GM21717 (cell line): Measurements from ENCODE around the gene DHX32.
"Not testable (repeated sequence)": the region's sequence is repeated elsewhere in the genome, so short reads cannot be mapped to it uniquely, and the experiment has no call there.

Experiments used
- ATAC-seq: cut with Tn5 transposase; IDR thresholded peaks from one replicate; pipeline ENCODE4 v1.9.1; 2021; ENCODE audit warnings: mild to moderate bottlenecking, moderate library complexity; ENCODE audit not compliant: unreplicated experiment

DHX32 gene, protein sequence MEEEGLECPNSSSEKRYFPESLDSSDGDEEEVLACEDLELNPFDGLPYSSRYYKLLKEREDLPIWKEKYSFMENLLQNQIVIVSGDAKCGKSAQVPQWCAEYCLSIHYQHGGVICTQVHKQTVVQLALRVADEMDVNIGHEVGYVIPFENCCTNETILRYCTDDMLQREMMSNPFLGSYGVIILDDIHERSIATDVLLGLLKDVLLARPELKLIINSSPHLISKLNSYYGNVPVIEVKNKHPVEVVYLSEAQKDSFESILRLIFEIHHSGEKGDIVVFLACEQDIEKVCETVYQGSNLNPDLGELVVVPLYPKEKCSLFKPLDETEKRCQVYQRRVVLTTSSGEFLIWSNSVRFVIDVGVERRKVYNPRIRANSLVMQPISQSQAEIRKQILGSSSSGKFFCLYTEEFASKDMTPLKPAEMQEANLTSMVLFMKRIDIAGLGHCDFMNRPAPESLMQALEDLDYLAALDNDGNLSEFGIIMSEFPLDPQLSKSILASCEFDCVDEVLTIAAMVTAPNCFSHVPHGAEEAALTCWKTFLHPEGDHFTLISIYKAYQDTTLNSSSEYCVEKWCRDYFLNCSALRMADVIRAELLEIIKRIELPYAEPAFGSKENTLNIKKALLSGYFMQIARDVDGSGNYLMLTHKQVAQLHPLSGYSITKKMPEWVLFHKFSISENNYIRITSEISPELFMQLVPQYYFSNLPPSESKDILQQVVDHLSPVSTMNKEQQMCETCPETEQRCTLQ

GRCh38 chr10:125881192-125881591, at the start of gene DHX32:
DHX32 (minus strand) TSS chr10:125881292; CDS start chr10:125880824, 468 bp downstream.
- ATAC-seq = no peak

- no peak for ATAC-seq
Observed at GRCh38 chr10:125929618-125930017, 48.5 kb upstream of the DHX32 start.

- no peak for ATAC-seq
Observed at GRCh38 chr10:125928928-125929585, 48.0 kb upstream of the DHX32 start.

- not testable (repeated sequence) for ATAC-seq
Observed at GRCh38 chr10:125927265-125927664, 46.2 kb upstream of the DHX32 start.

DNA sequence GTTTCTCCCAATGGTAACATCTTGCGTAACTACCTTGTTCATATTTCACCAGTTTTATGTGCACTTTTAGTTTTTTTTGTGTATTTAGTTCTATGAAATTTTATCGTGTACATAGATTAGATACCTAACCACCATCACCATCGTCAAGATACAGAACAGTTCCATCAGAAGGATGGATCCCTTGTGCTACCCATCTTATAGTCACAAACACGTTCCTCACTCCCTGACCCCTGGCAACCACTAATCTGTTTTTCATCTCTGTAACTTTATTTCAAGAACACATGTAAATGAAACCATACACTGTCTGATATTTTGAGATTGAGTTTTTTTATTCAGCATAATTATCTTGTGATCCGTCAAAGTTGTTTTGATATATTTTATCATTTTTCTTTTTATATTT, 45.2 kb upstream of the DHX32 start:
- no peak for ATAC-seq

GRCh38 chr10:125925262-125925834, 44.3 kb upstream of the DHX32 start:
- ATAC-seq = no peak

- ATAC-seq = not testable (repeated sequence)
Observed at GRCh38 chr10:125921643-125922306, 40.7 kb upstream of the DHX32 start.

GRCh38 chr10:125917704-125918361, 36.7 kb upstream of the DHX32 start:
- not testable (repeated sequence) for ATAC-seq

- ATAC-seq = no peak
Observed at GRCh38 chr10:125916977-125917376, 35.9 kb upstream of the DHX32 start.

DNA sequence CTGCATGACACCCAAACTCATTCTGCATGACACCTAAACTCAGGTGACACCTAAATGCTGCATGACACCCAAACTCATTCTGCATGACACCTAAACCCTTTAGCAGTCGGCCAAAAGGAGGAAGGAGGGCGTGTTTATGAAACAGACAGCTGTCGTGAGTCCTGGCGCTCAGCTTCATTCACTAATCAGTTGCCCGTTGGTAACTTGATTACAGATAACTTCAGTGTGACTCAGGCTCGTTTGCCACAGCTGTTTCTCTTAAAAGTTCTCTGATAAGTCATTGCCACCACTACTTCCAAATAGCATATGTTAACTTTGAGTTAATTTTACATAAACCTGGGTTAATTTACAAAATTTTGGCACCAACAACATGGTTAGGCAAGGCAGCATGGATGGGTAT, 32.2 kb upstream of the DHX32 start:
- not testable (repeated sequence) for ATAC-seq

GRCh38 chr10:125911990-125912389, 30.9 kb upstream of the DHX32 start:
- ATAC-seq = no peak

DNA sequence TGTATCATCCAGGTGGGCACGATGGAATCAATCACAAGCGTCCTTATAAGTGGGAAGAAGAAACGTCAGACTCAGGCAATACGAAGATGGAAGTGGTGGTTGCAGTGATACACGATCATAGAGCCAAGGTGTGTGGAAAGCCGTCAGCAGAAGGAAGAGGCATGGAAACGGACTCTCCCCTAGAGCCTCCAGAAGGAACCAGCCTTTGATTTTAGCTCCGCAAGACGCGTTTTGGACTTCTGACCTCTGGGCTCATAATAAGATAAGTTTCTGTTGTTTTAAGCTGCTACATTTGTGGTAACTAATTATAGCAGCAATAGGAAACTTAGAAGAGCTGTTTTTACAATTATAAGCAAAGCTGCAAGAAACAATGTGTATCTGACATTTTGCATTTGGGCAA, 30.1 kb upstream of the DHX32 start:
- ATAC-seq = no peak

DNA sequence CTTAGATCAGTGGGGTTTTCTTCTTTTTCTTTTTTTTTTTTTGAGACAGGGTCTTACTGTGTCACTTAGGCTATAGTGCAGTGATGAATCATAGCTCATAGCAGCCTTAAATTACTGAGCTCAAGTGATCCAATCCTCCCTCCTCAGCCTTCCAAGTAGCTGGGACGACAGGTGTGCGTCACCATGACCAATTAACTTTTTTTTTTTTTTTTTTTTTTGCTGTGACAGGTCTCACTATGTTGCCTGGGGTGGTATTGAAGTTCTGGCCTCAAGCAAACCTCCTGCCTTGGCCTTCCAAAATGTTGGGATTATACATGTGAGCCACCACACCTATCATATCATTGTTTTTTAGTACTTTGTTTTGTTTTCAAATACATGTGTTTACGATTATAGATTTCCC, 28.4 kb upstream of the DHX32 start:
- ATAC-seq = not testable (repeated sequence)

DNA sequence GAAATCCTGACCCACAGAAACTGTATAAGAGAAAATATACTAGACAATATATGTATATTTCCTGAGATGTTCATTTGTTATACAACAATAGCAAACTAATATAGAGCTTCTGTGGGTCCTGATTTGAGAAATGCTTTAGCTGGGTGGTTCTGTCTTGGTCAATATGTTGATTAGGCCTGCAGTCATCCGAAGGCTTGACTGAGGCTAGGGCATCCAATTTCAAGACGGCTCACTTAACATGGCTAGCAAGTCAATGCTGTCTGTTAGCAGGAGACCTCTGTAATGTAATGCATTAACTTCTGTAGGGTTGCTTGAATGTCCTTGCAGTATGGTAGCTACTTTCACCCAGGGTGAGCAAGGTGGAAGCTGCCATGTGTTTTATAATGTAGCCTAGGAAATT, 27.7 kb upstream of the DHX32 start:
- not testable (repeated sequence) for ATAC-seq

- not testable (repeated sequence) for ATAC-seq
Observed at GRCh38 chr10:125907598-125907997, 26.5 kb upstream of the DHX32 start.

GRCh38 chr10:125905069-125905994, 24.2 kb upstream of the DHX32 start:
- not testable (repeated sequence) for ATAC-seq

DNA sequence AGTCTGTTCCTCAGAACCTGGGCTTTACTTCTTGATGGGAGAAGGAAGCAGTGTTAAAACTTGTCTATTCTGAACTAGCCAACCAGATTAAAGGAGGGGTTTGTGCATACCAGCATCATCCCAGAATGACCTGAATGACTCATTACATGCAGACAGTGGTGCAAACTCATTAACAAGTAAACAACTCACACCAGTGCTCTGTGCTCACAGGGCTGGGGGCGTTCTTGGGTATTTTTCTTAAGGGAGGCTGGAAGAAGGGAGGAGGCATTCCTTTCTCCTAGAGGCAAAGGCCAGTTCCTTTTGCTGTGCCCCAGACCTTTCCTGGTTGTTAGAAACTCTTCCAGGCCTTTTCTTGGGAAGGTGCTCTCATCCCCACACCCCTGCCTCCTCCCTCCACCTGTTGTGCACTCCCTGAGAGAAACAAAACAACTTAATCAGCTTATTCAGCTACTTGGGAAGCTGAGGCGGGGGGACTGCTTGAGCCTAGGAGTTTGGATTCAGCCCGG, 22.1 kb upstream of the DHX32 start:
- not testable (repeated sequence) for ATAC-seq

DNA sequence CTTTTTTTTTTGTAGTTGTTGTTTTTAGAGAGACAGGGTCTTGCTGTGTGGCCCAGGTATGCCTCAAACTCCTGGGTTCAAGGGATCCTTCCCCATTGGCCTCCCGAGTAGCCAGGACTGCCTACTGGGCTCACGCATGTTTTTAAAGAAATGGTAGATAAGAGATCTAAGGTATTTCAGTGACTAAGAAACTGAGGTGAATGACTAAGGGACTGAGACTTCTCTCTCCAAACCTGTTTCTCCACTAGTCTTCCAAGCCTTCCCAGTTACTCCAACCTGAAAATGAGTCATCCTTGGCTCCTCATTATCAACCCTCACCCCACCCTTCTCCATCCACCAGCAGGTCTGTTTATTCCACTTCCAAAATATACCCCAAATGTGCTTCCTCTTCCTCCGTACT, 19.9 kb upstream of the DHX32 start:
- ATAC-seq = not testable (repeated sequence)

- ATAC-seq = not testable (repeated sequence)
Observed at GRCh38 chr10:125897317-125897716, 16.2 kb upstream of the DHX32 start.
